RWPE1 (cell line): ENCODE data around the gene EPB41L4A.

Experiments
- CTCF ChIA-PET: fragments of 350-600 bp; sonication (Branson Sonifier 250); formaldehyde crosslinking; extraction: SDS; loops from one replicate; lab custom pipeline; 2021; lab: Yijun Ruan, JAX
- POLR2A ChIA-PET: fragments of 400-600 bp; formaldehyde crosslinking; extraction: SDS; loops from one replicate; lab custom pipeline; 2020; ENCODE audit warnings: antibody characterized with exemption; ENCODE audit not compliant: low non-redundant PET; lab: Yijun Ruan, JAX
- DNase-seq: peaks from one replicate; pipeline ENCODE4 v3.0.0; 2012; ENCODE audit warnings: low spot score
- H3K27ac ChIP-seq: fragments of 450-650 bp; 2 replicates; pipeline ENCODE4 v1.5.1; 2017
- TF ChIP-seq, protein P1 (sequence below): fragments of 450-650 bp; conservative IDR thresholded peaks from 2 replicates; pipeline ENCODE4 v1.5.1; 2017; ENCODE audit warnings: low read depth, mild to moderate bottlenecking

The EPB41L4A gene

DNA sequence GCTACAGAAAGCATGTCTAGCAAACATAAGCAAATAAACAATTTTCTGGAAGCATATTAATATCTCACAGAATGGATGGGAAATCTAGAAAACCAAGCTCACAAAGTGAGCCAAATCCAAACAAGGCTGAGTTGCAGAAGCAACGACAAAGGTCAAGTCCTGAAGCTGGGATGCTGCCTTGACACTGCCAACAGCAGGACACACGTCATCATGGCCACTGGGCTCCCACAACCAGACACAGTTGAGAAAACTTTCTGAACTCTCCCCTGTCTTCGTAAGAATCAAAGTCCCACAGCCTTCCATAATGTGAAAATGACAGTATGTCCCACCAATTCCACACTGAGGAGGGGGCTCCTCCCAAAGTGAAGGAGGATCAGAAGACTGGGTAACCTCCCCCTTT, 37.6 kb downstream of the EPB41L4A start:
- CTCF ChIA-PET, result interaction anchor here (0.6 kb wide), 1 partner anchor 30 kb away, joined by 6 read pairs; no protein-coding TSS in a partner anchor
- no peak for DNase-seq

DNA sequence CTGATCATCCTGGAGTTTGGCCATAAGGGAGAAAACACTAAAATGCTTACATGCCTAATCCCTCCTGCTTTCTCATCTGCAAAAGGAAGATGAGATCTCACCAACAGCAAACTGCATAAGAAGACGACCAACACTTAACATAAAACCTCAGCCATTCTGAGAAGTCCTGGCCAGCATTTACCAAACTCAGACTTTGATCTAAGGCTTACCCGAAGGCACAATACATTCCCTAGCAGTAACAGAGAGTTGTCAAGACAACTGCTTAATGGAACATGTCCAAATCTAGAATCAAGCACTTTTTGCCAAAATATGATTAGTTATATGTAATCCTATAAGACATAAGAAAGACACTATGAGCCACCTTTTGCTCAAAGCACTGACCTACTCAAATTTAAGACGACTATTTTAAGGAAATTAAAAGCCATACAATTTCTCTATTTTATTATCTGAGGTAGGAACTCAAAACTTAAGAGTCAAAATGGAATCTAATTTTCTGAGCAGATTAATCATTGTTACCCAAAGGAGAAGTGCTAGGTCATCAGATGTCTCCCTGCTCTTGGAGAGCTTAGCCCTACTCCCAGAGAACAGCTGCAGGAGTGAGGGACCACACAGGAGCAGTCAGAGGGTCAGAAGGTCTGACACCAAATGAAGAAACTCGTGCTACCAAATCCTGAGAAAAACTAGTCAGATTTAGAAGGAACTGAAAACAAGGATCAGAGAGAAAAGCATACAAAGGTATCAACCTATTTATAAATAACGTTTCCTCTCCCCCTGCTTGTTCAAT, 39.3 kb downstream of the EPB41L4A start:
- no peak for DNase-seq
- ChIA-PET POLR2A (no interaction called here), CTCF (no interaction called here)
- no peak overlapping the region for H3K27ac ChIP-seq
- TF ChIP-seq, protein P1, sequence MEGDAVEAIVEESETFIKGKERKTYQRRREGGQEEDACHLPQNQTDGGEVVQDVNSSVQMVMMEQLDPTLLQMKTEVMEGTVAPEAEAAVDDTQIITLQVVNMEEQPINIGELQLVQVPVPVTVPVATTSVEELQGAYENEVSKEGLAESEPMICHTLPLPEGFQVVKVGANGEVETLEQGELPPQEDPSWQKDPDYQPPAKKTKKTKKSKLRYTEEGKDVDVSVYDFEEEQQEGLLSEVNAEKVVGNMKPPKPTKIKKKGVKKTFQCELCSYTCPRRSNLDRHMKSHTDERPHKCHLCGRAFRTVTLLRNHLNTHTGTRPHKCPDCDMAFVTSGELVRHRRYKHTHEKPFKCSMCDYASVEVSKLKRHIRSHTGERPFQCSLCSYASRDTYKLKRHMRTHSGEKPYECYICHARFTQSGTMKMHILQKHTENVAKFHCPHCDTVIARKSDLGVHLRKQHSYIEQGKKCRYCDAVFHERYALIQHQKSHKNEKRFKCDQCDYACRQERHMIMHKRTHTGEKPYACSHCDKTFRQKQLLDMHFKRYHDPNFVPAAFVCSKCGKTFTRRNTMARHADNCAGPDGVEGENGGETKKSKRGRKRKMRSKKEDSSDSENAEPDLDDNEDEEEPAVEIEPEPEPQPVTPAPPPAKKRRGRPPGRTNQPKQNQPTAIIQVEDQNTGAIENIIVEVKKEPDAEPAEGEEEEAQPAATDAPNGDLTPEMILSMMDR, result no peak

More for the DNA sequence above, 37.6 kb downstream of the EPB41L4A start:
- H3K27ac ChIP-seq, result no peak overlapping the region
- TF ChIP-seq, protein P1, result no peak
- POLR2A ChIA-PET, result no interaction called here

DNA sequence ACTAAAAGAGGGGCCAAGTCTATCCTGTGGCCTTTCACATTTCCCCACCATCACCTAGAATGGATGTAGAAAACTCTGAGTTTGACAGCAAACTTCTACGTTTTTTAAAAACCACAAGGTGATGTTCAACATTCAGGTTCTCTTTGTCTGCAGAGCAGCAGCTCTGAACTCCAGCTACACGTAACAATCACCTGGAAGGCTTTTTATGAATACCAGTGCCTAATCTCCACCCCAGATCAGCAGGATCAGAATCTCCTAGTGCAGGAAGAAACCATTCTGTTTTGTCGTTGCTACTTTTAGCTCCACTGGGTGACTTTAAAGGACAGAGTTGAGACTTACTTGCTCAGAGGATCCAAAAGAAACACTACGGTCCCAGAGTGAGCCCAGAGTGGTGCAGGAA, 44.3 kb downstream of the EPB41L4A start:
- ChIA-PET POLR2A (no interaction called here), CTCF (interaction anchor here (0.7 to 1.4 kb wide), 2 partner anchors 11 to 46 kb away, joined by 3 to 4 read pairs; no protein-coding TSS in a partner anchor)
- H3K27ac ChIP-seq, result no peak overlapping the region
- TF ChIP-seq, protein P1, result no peak
- DNase-seq, result no peak

DNA sequence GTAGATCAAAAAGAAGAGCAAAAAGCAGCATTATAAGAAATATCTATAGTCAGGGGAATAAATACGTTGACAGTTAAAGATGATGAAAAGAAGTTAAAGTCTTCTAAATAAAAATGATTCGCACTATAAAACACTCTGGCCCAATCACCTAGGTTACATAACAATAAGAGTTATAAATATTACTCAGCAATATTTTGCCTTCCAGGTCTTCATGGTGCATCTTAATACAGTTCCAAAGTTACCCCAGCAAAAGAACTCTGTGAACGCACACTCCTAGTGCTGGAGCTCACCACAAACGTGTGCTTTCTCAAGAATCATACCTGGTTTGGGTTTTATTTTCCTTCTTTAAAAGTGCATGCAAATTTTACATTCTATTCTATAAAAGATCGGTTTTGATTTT, 44.7 kb downstream of the EPB41L4A start:
- H3K27ac ChIP-seq, result no peak overlapping the region
- POLR2A ChIA-PET, result no interaction called here
- TF ChIP-seq, protein P1, result no peak
- no peak for DNase-seq
- CTCF ChIA-PET, result interaction anchor here (0.7 to 1.4 kb wide), 2 partner anchors 12 to 46 kb away, joined by 3 to 4 read pairs; no protein-coding TSS in a partner anchor

DNA sequence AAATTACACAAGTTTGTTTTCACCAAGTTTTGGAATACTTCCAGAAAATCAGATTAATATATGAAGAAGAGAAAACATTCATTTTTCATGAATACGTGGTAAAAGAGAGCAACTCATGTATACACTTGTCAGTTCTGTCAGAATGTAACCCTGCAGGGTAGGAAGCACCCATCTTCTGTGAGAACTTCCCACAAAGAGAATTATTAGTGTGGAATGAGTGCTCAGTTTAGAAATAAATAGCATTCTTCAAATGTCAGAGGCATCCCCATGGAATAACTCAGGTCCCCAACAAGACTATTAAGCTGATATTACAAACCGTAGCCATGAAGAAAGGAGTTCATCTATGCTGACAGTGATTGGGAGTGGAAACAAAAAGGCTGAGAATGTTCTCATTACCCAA, 45.2 kb downstream of the EPB41L4A start:
- ChIA-PET CTCF (interaction anchor here (1.4 kb wide), 1 partner anchor 47 kb away, joined by 4 read pairs; no protein-coding TSS in a partner anchor), POLR2A (no interaction called here)
- no peak for DNase-seq
- no peak overlapping the region for H3K27ac ChIP-seq
- TF ChIP-seq, protein P1, result no peak

DNA sequence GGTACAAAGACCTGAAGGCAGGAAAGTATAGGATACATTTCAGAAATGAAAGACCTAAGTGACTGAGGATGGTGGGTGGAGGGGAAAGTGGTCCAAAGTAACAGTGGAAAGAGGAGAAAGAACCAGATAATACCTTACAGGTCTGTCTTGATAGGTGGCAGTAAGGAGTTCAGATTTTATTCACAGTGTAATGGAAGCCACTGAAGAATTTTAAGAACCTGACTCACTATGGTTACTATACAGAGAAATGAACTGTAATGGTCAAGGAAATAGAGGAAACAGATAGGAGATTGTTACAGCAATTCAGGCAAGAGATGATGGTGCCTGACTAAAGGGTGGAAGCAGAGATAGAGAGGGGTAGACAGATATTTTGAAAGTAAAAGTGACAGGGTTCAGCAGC, 46.5 kb downstream of the EPB41L4A start:
- POLR2A ChIA-PET, result no interaction called here
- H3K27ac ChIP-seq, result no peak overlapping the region
- CTCF ChIA-PET, result interaction anchor here (0.6 to 0.7 kb wide), 3 partner anchors 16 to 557 kb away, joined by 3 to 4 read pairs (median 3); no protein-coding TSS in a partner anchor
- TF ChIP-seq, protein P1, result no peak
- no peak for DNase-seq
